Endometrial microvascular endothelial cells (primary cell): ENCODE data around the gene MGAT4B. TPM values are rescaled to one million over a fixed set of nuclear protein-coding genes. Genes with fewer than 3 reads are reported as not detected.

Experiments
- in situ Hi-C: cut with HindIII; loops from 2 replicates; pipeline ENCODE4 v1.10.0; 2017; ENCODE audit warnings: low sequenced_read_pairs, low pct_unique_long_range_greater_than_20kb; ENCODE audit errors: inconsistent ontology term
- total RNA-seq: library from RNA; depleted of rRNA; stranded (reverse); fragments of >200 nt; gene quantifications from one replicate; pipeline ENCODE4 v1.2.3, GENCODE V29; 2015; ENCODE audit errors: inconsistent ontology term

MGAT4B gene
- total RNA-seq, 1 donor from 2014 or later: 195 TPM

DNA sequence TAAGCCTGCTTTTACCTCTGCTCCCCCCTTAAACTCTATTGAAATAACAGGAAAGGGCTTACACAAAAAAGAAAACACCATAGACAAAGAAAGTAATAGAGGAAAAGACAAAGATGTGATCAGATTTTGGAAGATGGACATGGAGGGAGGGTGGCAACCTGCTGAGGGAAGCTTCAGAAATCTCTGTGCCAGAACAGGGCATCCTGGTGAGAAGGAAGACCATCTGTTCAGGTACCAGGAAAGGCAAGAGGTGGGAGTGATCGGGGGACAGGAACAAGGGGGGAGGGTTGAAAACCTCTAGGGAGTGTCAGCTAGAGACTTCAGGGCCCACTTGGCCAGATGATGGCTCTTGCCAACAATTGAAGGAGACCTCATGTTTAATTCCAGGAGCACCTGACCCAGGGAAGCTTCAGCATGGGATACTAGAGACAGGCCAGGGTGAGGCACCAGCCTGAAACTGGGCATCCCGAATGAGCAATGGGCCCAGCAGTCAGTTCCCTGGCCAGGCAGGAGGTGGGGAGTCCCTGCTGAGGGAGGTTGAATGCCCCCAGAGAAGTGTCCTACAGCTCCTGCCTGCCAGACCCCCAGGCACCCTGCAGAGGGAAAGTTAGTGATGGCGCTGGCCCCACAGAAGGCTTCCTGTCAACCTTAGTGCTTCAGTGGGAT is 22.2 kb upstream of the MGAT4B start:
- in situ Hi-C loops: no loop called here

DNA sequence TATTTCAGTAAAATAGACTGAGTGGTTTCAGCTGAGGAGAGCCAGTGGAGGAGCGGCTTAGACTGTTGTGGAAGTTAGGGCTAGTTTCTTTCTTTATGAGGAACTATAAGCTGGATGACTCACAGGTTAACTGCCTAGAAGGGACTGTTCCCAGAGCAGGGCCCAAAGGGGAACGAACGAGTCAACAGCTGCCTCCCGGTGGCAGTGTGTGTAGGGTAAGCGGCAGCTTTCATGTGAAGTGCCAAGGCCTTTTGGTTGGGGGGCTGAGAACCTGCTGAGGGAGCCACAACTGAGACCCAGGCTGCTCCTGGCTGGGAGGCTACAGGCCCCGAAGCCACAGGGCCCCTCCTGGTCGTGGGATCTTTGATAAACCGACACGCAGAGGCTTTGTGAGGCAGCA is 21.0 kb upstream of the MGAT4B start:
- in situ Hi-C loops: no loop called here

DNA sequence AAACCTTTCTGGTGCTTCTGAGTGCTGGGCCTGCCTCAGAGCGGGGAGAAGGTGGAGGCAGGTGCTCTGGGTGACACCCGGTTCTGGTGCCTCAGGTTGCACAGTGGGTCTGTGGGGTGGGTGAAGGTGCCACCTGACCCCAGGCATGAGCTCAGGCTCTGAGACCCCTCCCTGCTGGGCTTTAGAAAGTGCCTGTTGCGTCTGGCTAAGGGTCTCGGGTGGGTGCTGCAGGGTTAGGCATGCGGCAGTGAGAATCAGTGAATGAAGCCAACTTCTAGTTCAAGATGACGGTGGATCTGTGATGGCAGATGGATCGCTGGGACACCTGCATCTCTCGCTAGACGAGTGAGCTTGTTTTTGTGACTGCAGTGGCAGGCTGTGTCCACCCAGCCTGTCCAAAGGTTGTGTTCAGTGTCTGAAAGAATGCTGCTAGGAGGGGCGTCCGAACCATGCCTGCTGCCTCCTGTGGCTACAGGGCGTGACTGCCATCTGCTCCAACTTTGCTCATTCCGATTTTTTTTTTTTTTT is 19.1 kb upstream of the MGAT4B start:
- in situ Hi-C loops: no loop called here

DNA sequence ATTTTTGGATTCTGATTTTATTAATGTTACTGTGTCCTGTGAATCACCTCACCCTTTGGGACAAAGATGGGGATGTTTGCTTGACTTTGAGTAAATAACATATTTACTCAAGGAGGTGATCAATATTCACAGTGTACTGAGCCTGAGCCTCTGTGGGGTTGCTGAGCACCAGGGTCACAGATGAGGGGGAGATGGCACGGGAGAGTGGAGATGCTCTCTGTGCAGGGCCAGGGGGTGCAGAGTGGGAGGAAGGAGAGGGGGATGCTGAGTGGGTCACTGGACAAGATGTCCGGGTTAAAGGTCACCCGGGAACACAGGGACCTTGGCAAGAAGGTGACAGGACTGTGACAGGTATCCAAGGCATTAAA is 18.1 kb upstream of the MGAT4B start:
- in situ Hi-C loops: no loop called here

DNA sequence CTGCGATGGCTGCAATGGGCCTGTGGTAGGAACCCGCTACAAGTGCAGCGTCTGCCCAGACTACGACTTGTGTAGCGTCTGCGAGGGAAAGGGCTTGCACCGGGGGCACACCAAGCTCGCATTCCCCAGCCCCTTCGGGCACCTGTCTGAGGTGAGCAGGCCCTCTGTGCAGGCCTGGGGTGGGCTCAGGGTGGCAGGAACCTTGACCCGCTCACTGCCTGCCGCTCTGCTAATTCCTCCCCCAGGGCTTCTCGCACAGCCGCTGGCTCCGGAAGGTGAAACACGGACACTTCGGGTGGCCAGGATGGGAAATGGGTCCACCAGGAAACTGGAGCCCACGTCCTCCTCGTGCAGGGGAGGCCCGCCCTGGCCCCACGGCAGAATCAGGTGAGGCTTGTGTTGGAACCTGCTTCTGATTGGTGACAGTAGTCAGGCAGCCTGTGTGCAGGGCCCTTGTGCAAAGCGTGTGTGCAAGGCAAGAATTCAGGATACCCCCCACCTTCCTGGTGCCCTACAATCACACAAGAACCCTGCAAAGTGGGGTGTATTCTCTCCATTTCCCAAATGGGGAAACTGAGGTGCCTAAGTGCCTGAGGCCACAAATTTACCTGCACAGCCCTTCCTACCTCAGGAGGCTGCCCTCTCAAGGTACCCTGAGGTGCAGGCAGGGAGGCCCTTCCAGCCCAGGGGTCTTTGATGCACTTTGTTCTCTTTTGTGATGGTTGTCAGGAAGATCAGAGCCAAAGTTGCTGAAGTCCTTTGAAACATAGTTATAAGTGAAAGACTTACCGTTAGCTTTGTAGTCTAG is 17.5 kb upstream of the MGAT4B start:
- in situ Hi-C loops: no loop called here

DNA sequence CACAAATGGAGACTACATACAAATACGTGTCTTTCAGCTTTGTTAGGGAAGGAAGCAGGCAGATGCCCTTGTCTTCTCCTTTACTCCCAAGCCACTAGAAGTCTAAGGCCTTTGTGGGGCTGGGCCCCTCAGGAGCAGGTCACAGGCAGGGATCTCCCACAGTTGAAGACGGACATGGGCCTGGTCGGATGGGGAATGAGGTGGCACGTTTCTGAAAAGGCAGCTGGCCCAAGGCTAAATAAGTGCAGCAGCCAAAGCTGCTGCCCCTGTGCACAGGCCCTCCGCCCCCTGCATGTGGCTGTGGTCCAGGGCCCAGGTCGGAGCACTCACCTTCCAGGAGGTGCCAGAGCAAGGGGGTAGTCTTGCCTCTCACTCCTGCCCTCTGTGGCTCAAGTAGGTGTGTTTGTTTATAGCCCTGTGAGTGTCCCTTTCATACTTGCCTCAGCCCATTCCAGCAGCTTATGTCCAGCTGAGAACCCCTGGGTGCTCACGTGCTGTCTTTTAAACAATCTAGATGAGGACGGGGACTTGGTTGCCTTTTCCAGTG is 15.9 kb upstream of the MGAT4B start:
- in situ Hi-C loops: no loop called here

DNA sequence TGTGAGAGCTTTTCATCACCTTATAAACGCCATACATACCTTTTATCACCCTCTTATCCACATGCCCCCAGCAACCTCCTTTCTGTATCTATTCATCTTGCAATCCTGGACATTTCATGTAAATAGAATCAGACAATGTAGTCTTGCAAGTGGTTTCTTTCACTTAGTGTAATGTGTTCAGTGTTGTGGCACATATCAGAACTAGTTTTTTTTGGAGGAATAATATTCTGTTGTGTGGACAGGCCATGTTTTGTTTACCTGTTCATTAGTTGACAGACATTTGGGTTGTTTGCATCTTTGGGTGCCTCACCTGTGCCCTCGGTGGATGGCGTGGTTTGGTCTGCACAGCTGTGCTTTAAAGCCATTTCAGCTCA is 15.4 kb upstream of the MGAT4B start:
- in situ Hi-C loops: no loop called here

DNA sequence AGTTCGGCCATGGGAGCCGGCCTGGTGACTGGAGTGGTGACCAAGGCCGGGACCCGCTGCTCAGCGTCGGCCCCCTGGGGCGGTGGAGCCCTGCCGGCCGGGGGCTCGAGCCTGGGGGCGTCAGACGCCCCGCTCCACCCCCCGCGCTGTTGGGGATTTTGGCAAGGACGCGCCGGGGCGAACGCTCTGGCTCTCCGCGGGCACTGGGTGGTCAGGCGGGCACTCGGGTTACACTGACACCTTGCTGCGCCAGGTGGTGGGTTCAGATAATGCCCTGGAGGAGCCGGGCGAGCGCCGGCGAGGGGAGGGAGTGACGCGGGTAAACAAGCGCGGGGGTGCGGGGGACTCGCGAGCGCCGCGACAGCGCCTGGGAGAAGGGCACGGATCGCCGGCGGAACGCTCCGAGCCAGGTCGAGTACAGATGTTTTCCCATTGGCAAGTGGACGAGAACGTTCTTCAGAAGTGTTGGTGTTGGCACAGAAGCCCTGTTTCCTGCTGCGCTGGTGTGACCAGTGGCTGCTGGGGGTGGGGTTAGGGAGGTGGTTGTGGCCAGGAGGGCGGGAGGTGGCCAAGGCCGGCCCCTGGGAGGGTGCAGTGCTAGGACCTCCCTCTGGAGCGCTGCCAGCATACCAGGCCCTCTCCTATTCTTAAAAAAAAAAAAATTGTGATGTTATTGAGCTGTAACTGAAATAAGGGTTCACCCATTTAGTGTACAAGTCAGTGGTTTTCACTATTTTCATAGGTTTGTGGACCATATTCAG is 14.8 kb upstream of the MGAT4B start:
- in situ Hi-C loops: no loop called here

DNA sequence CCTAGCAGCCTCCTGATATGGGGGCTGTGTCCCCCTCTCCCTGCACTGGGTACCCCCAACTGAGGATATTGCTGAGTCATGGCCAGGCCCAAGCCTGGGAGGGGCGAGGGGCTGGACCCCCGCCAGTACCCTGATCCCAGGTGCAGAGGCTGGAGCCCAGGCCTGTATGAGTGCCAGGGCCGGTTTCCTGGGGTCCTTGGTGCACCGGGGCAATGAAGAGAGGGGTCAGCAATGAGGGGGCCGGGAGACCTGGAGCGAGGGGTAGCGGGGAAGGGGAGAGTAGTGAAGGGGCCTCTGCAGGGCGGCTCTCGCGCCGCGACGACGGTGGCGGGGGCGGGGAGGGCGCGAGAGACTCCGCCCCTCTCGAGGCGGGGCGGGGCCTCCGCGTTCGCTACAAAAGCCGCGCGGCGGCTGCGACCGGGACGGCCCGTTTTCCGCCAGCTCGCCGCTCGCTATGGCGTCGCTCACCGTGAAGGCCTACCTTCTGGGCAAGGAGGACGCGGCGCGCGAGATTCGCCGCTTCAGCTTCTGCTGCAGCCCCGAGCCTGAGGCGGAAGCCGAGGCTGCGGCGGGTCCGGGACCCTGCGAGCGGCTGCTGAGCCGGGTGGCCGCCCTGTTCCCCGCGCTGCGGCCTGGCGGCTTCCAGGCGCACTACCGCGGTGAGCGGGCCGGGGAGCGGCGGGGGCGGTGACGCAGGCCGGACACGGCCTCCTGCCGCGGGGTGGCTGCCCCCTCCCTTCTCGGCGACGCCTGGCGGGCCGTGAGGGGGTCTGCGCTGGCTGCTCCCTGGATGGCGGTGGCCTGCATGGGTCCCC is 14.0 kb upstream of the MGAT4B start, which contains the start of gene SQSTM1:
Gene SQSTM1 (plus strand): TSS at position 423 of the 815 bp plus-strand sequence. CDS start 32 bp downstream, at position 455.
- in situ Hi-C loops: no loop called here

DNA sequence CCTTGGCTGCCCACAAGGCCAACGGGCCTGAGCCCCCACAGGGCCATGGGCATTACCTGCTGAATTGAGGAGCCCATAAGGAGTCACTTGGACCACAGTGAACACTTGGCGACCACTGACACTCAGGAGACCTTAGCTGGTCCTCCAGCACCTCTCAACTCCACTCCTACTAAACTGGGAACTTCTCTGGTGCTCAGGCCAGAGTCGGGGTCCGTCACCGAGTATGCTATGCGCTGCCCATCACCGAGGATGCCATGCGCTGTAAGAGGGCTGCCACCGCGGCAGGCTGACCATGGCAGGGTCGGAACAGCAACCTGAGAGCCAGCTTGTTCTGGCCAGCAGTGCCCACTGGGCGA is 13.4 kb upstream of the MGAT4B start:
- in situ Hi-C loops: no loop called here

DNA sequence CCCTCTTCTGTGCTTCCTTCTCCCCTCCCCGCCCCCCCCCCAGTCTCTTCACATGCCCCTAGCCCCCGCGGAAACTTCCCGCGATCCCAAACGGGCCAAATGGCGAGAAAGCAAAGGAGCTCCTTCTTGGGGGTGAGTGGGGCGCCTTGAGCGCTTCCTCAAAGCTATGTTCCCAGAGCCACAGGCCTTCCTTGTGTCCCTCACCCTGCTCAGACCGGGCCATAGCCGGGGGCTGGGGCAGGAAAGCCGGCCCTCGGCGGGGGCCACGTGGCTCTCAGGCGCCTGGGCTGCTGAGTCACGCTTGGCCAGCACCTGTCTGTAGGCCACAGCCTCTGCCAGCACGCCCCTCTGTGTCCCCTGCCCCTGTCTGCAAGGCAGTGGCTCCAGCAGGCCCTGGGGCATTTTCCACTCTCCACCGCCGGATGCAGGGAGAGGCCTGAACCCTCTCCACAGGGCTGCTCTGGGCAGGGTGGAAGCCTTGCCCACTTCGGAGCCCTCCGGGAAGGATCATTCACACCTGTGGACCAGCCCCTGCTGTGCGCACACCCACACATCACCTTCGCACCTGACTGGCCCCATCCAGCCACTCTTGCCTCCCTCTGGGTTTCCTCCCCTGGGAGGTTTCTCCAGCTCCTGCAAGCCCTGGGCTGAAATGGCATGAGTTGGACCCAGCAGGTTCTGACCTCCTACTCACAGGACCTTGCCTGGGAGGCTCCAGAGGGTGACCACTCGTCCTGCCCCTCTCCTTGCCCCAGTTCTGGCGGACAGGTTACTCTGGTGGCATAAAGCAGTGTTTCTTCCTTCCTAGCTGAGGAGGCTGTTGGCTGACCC is 12.8 kb upstream of the MGAT4B start:
- in situ Hi-C loops: no loop called here

DNA sequence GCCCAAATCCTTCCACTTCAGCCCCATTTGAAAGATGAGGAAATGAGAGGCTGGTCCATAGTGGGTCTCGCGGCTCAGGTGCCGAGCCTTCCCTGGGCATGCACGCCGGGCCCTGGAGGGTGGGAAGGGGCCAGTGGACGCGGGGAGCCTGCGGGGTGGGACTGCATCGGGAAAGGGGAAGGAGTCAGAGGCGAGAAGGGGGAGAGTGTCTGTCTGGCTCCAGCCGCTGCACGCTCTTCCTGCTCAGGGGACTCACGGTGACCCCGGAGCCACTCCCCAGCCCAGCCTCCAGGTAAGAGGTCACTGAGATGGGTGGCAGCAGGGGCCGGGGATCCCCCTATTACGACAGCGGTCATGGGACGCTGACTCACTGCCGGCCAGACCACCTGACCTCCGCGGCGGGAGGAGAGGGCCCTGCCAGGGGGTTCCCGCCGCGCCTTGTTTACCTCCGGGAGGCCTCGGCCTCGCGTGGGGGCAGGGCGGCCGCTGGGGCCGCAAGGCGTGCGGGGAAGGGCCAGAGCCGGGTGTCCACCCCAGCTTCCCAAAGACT is 12.2 kb upstream of the MGAT4B start:
- in situ Hi-C loops: no loop called here

DNA sequence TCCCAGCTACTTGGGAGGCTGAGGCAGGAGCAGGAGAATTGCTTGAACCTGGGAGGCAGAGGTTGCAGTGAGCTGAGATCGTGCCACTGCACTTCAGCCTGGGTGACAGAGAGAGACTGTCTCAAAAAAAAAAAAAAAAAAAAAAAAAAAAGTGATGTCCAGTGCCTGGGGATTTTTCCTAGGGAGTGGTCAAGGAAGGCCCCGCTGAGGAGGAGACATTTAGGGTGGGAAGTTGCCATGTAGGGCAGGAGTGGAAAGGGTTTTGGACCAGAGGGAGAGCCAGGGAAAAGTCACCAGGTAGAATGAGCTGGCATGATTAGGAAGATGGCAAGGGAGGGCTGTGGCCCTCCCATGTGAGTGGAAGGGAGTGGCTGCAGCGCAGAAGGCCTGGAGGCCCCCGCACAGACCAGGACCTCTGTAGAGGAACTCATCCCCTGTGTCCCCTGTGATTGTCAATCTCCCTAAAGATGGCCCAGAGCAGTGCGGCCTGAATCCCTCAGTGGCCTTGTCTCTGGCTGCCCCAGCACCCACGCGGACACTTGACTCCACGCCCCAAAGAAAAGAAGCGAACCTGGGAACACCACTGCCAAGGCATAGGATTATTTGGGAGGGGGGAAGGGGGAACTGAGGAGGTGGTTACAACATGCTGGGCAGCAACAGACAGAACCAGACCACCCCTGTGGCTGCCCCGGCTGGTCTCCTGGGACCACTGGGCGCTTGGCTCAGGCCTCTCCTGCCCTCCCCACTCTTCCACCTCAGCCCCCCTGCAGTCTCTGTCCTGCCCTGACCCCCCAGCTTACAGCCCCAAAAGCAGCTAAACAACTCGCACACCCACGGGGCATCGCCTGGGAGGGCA is 11.5 kb upstream of the MGAT4B start:
- in situ Hi-C loops: no loop called here

DNA sequence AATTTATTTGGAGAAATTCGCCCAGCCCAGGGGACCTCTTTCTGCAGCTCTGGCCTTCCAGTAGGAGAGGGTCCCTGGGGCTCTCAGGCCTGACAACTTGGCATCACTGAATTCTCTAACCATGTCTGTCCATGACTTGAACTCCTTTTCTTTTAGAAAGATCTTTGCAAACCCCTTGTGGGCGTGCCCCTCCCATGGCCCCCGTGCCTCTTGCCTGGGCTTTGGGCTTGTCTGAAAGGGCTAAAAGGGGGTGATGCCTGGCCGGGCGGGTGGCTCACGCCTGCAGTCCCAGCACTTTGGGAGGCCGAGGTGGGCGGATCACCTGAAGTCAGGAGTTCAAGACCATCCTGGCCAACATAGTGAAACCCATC is 10.8 kb upstream of the MGAT4B start:
- in situ Hi-C loops: no loop called here

DNA sequence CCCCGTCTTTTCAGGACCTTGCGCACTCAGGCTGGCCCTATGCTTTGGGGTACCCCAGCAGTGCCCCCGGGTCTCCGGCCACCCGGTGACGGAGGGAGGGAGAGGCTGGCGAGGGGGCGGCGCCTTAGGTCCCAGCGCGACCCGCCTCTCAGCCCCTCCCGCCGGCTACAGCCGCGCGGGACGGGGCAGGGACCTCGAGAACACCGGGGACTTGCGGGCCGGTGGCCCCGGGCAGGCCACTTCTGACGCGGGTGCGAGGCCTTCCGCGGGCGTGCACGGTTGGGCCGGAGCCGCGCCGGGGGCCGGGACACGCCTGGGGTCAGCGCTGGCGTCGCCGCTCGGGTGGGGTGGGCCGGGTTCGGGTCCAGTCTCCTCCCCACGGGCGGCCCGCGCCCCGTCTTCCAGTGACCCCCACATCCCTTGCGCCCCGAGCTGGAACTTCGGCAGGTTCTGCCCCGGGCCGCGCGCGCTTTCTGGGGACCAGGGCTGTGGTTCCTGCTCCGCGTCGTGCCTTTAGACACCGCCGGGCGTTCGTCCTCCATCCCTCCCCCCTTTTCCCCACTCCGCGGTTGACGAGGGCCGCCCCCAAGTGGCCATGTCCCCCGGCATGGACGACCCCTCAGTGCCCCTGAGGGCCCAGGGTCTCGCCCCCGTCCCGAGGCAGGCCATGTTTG is 10.3 kb upstream of the MGAT4B start:
- in situ Hi-C loops: no loop called here

DNA sequence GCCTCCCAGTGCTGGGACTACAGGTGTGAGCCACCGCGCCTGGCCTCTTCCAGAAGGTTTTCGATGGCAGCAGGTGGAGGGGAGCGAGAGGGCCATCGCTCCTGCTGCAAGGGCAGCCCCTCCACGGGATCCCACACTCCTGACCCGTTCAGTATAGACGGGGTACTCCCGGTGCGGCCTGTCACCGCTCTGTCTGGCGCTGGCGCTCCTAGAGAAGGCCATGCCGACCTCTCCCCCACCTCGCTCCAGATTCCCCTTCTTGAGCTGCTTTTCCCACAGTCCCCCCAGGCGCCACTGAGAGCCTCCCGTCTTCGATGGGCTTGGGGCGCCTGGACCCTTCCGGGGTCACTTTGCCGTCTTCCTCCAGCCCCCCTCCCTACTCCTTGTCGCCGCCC is 9.7 kb upstream of the MGAT4B start:
- in situ Hi-C loops: no loop called here
